Activated CD8-positive, alpha-beta memory T cell treated with anti-CD3 and anti-CD28 coated beads for 4 hours (primary cell): ENCODE data around the gene FLNB.
"Not testable (repeated sequence)": the region's sequence is repeated elsewhere in the genome, so short reads cannot be mapped to it uniquely, and the experiment has no call there.

Experiments
- DNase-seq, 2 donors: peaks; one replicate each; pipeline ENCODE4 v3.0.0-alpha.2; 2020; ENCODE audit warnings: low read depth in 2 of 2

The FLNB gene

DNA sequence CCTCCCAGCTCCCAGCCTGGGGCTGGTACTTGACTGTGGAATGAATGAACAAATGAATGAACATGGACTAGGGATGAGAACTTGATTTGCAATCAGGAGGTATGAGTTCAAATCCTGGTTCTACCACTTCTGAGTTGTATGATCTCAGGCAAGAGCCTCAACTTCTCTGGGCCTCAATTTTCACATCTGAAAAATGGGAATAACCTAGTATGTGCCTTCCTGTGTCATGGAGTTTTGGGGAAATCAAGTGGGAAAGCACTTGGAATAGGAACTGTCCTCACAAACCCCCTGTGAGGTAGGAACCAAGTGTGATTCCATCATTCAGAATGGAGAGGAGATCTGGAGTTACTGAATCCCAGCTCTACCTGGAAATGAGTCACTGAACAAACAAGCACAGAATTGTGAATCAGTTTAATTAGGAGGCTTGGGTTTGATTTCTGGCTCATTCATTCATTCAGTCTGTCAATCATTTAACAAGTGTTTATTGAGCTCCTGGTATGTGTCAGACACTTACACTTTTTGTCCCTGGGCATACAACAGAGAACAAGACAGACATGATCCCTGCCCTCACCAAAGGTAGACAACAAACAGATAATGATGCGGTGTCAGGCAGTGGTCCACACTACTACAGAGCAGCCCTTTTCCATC is 172.8 kb downstream of the FLNB start:
- DNase-seq, result no peak

DNA sequence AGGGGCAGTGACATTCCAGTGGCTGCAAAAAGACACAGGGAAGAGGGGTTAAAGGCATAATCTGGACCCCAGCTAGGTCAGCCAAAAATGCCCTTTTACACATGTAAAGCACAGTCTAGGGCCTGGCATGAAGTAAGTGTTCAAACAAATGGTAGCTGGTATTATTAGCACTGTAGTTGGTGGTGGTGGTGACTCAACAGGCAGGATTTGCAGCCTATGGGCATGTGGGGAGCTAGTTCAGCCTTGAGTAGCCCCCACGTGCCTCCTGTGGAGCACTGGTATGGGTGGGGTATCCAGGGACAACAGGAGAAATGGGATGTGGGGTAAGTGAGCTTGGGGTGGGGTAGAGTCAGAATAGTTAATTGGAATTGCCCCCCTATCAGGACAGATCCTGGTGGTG is 175.0 kb downstream of the FLNB start:
- no peak for DNase-seq

DNA sequence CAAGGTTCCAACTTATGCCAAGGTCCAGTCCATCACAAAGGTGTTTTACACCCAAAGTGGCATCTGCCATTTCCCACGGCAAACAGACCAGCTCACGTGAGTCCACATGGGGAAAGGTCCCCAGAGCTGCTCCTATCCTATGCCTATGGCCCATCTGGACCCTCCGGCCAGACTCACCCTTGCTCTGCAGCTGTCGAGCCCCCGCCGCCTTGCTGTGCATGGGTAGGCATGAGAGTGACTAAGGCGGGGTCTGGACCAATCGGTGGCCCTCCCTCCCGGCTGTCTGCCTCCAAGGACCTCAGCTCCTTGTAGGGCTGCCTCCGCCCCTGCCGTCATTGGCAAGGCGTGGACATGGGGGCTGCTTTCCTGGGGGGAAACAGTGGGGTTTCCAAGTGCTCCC is 175.7 kb downstream of the FLNB start:
- DNase-seq, result no peak

DNA sequence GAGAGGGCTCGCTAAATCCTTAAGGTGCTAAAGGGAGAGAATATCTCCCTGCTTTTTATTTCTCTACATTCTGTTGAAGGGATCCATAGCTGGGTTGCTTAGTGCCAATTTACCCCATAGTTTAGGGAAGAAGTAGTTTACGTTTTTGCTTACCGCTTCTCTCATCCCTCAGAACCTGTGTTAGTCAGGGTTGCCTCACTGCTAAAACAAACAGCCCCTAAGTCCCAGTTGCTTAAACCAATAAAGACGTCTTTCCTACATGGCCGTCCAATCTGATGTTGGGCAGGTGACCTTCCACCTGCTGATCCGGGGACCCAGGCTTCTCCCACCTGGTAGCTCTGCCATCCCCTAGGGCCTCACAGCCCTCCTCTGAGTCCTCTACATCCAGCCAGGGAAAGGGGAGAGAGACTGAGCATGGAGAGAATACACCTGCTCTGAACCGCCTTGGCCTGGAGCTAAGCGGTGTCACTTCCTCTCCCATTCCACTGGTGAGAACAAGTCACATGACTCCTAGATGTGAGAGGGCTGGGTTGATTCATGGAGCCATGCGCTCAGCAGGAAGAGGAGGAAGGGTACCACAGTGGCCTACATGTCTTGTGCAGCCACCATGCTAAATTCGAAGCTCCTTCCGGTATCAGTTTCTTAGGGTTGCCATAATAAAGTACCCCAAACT is 176.2 kb downstream of the FLNB start:
- no peak for DNase-seq

DNA sequence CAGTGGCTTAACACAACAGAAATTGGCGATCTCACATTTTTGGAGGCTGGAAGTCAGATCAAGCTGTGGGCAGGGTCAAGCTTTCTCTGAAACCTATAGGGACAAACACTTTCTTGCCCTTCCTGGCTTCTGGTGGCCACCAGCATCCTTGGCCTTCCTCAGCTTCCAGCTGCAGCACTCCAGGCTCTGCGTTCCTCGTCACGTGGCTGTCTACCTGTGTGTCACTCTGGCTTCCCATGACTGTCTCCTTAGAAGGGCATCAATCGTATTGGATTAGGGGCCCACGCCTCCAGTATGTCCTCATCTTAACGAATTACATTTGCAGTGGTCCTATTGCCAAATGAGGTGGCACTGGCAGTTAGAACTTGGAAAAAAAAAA is 176.7 kb downstream of the FLNB start:
- no peak for DNase-seq

DNA sequence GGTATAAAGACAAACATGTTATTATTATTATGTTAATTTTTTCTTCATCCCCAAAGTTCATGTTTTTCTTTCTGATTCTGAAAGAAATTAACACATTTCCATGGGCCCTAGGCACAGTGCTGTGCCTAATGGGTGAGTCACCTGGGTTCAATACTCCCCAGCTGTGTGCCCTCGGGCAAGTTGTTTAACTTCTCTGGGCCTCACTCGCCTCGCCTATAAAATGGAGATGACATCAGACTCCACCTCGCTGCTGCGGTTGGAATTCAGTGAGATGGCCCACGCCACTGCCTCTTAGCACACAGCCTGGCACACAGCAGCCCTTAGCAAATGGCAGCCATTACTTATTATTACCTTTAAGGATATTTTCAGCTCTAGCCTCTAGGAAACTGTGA is 179.9 kb downstream of the FLNB start:
- DNase-seq, result no peak

DNA sequence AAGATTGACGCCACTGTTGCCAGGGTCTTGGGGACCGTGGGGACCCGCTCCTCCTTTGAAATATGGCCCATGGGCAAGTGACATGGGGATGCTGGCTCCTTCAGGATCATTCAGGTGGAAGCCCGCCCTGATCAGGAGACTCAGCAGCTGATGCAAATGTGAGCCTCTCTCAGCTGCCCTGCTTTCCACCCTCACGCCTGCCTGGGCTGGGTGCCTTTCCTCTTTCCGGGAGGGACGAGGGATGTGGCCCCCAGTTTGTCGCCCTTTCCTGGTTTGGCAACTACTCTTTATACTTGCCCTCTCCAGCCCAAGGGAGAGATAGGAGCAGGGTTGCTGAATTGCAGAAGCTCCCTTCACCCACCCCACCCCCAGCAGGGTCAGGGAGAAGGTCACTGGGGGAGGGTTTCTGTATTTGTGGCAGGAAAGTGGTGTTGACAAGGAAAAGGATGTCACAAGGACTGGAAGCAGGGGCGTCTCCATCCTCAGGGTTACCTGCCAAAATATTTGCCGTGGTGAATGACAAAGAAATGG is 180.8 kb downstream of the FLNB start:
- no peak for DNase-seq

DNA sequence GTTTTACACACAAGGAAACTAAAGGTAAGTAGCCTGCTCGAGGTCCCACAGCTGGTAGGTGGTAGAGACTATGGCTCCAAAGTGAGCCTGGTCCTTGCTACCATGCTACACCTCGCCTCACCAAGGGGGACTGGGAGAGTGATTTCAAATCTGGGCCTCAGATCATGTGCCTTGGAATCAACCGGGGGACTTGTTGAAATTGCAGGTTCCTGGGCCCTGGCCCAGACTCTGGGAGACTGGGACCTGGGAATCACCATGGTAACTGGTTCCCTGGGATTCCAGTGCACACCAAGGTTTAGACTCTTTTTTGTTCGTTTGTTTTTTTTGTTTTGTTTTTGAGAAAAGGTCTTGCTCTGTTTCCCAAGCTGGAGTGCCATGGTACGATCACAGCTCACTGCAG is 181.5 kb downstream of the FLNB start:
- no peak for DNase-seq

DNA sequence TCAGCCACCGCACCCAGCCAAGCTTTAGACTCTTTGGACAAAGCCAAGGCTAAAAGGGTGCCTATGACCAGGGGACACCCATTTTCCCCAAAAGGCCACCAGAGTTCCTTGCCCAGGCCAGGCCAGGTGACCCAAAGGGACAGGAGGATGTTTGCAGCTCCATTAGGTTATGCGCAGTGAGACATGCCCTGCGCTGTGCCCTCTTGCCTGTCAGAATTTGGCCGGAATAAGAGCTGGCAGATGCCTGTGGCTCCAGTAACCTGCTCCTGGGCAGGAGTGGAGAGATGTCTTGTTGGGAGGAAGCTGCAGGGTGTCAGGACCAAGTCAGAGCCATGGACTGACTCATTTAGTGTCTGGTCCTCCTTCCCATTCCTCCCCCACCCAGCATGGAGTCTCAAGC is 182.1 kb downstream of the FLNB start:
- no peak for DNase-seq

DNA sequence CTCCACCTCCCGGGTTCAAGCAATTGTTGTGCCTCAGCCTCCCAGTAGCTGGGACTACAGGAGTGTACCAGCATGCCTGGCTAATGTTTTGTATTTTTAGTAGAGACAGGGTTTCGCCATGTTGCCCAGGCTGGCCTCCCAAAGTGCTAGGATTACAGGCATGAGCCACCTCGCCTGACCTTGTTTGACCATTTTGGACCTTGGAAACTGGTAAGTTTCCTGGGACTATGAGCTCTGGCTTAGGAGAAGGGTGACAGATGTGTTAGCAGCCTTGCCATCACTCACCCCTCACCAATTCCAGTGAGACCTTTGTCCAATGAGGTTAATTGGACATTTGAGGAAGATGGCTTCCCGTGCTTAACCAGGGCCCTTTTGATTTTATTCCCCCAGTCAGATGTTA is 182.7 kb downstream of the FLNB start:
- DNase-seq, result no peak

DNA sequence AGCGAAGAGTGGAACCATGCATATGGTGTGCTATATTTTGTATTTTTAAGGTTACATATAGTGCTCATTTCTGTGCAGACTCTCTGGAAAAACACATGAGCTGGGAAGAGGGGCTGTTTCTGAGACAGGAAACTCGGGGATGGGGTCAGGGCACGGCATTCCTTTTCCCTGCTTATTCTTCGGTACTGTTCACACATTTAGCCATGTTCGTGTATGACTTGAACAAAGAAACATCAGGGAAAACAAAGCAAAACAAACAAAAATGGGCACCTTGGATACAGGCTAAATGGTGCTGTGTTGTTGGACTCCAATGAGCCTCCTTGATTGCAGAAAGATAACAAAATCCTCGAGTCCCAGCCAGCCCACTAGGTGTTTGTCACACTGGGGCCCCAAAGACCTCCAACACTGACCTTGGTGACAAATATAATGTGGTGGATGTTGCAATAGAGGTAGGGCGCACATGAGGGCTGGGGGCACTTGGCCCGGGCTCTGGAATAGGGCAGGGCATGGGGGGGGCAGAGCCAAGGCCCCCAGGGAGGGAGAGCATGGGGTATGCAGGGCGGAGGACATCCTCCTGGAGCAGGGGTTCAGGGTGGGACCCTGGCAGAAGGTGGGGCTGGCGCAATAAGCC is 183.3 kb downstream of the FLNB start:
- DNase-seq, result no peak

DNA sequence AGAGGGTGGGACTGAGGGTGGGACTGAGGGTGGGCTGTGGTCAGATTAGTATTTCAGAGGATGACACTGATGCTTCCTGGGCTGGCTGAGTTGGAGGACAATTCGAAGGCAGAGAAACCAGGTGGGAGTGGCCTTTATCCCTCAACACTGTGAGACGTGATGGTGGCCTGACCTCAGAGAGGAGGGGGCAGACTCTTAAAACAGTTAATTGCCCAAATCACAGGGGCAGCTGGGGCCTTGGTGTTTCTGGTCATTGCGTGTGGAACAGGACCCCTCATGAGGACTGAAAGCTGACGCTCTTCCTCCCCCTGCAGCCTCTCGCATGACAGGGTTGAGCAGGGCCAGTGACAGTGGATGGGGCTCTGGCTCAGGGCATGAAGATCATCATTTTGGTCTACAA is 183.8 kb downstream of the FLNB start:
- DNase-seq, result no peak

DNA sequence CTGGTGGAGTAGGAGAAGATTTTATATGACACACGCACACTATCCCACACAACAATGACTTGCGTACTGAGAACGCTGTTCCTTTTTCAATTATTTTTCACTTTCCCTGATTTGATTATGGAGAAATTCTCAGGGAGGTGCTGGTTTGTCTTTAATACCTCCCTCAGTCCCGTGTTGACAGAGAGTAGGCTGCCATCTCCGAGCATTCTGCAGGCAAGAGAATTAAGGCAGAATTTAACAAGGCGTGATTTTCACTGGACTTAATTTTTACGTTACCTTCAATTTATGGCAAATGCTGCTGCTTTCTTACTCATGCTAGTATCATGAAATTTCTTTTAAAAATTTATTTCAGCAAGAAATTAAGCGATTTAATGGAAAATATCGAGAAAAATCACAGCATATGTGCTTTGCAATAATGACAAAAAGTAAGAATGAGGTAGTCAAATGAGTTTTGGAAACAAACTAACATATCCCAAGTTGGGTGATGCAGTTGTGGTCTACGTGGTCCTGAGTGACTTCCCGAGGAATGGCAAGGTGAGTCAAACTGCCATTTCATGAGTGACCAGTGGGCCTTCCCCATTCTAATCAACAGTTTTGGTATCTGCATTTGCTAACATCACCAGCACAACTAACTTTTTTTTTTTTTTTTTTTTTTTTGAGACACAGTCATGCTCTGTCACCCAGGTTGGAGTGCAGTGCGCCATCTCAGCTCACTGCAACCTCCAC is 185.6 kb downstream of the FLNB start:
- DNase-seq, result no peak

DNA sequence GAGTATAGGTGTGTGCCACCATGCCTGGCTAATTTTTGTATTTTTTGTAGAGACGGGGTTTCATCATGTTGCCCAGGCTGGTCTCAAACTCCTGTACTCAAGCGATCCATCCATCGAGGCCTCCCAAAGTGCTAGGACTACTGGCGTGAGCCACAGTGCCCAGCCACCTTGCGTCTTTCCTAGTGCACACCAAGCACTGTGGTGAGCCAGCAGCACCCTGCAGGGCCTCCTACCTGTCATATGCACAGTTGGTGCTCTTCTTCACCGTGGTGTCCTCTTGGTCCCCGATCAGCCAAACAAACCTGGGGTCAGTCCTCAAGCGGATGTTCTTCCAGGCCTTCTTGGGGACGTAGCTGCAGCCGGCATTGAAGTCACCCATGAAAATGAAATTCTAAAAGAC is 189.4 kb downstream of the FLNB start:
- DNase-seq, result no peak

DNA sequence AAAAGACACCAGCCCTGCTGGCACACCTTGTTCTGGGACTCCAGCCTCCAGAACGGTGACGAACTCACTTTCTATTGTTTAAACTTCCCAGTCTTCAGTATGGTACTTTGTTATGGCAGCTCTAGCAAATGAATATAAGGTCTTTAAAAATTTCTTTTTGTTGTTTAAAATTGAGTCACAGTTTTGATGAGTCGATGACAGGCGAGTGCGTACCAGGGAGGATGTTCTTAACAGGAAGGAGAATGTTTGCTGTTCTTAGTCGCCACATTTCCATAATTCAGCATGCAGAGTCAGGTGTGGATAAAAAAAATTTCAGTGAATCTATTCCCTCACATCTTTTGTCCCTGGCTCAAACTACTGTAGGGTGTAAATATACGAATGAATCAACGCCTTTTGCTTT is 190.1 kb downstream of the FLNB start:
- no peak for DNase-seq

DNA sequence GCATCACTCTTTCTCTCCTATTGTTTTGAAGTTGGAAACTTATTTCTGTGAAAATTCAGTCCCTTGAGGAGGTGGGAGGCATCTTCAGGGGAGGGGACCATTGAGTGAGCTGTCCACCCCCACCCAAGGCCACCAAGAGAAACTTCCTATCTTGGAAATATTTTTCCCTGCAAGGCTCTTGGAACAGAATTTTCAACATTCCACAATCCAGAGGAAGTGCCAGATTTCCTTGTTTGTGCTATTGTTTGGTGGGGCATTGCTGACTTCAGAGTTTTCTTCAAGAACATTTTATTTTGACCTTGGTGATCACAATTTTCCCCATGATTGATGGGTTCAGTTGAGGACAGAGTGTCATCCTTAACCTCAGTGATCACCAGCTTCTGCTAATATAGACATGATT is 190.6 kb downstream of the FLNB start:
- DNase-seq, result no peak

DNA sequence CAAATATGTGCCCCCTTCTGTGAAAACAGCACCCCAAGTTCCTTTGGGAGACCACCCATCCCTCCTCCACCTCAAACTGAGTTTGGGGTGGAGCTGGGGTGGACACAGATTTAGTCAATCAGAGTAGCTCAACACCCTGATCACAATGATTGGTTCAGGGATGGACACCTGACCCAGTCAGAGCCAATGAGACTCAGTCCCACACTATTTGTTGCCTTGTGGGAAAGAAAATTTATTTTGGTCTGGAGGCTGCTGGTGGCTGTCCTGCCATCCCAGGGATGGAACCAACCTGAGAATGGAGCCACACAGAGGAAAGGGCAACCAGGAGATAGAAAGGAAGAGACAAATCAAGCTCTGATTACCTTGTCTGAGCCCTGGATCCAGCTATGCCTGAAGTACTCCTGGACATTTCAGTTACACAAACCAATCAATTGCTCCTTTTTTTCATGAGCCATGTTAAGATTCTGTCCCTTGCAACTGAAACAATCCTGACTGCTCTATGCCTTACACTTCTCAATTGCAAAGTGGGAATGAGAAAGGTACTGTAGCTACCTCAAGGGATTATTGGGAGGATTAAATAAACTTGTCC is 192.0 kb downstream of the FLNB start:
- no peak for DNase-seq

DNA sequence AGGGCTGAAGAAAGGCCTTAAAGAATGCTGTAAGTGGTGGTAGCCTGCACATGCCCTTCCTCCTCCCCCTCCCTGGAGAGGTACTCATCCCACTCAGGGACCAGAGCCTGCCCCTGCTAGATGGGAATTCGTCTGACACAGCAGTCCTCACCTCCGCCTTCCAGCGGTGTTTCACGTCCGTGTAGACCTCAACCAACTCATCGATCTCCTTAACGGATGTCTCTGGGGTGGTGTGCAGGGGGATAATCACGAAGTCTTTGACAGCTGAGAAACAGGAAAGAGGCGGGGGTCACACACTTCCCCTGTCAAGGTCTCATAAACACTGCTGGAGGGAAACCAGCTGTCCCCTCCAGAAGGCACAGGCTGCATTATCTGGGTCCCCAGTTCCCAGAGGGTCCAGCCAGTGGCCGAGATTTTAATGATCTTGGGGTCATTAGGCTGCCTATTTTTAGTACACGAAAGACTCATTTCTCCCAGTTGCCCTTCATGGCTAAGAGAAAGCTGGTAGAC is 192.7 kb downstream of the FLNB start:
- DNase-seq, result no peak

DNA sequence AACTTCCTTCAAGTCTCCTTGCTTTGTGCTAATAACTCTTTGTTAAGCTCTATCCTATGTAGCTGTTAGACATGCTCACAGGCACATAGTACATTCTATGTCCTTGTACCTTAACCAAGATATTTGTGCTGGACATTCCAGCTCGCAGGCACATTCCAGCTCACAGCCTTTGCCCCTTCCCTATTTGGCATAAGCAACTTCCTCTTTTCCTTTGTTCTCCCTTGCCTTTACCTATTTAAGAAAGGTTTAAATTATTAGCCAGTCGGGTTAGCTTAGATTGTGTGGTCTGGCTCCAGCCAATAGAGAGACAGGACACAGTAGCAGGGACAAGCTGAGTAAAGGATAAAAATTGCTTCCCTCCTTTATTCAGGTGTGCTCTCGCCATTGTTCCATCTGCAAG is 193.2 kb downstream of the FLNB start:
- not testable (repeated sequence) for DNase-seq

DNA sequence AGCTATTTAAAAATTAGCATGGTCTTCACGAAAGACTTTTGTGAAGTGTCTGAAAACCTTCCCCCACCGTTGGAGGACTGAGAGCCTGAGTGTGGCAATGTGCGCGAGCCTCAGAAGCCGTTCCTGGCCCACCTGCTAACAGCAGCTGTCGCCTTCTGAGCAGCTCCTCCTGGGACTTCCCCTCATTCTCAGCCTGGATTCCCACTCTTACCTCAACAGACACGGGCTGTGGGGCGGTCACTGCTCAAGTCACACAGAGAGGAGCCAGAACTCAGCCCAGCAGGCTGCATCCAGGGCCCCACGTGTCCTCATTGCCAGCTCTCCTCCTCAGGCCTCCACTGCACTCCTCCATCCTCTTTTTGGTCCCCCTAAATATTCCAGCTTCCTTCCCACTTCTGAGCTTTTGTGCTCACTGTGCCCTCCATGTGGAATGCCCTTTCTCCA is 194.7 kb downstream of the FLNB start:
- DNase-seq, result no peak

DNA sequence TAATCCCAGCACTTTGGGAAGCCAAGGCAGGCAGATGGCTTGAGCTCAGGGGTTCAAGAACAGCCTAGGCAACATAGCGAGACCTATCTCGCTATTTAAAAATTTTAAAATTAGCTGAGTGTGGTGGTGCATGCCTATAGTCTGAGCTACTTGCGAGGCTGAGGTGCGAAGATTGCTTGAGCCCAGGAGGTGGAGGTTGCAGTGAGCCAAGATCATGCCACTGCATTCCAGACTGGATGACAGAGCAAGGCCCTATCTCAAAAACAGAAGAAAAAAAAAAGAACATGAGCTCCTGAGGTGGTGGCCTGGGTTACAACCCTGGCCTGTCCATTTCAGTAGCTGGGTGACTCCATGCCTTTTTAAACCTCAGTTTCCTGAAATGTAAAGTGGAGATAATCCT is 195.3 kb downstream of the FLNB start:
- DNase-seq, result no peak

DNA sequence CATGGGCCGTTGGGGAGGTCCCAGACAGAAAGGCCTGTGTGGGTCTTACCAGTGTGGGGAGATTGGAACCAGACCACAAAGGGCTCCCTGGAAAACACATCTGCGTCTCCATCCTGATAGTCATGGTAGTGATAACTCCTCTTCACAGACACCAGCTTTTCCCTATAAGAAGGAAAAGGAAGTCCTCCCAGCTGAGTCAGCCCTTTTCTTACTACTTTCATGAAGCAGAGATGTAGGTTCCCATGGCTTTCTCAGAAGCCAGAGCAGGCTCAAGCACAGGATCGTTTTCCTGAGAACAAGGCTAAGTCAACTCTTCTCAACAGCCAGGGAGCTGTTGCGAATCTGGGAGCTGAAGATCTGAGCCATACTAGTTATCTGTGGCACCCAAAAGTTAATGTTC is 196.5 kb downstream of the FLNB start:
- no peak for DNase-seq
